Measurements from ENCODE around the gene APCS.

Gene APCS

GRCh38 chr1:159587461-159587951 lies at the start of gene APCS:
APCS (plus strand) TSS chr1:159587826; CDS start chr1:159587922, 96 bp downstream.
- H3K4me3 ChIP-seq (ENCODE audit: low read depth, low read length) = no peak within 1 kb of the TSS

GRCh38 chr1:159548126-159548525 lies 39.5 kb upstream of the APCS start:
- no peak overlapping the region for H3K4me3 ChIP-seq (ENCODE audit: low read depth, low read length)

- H3K4me3 ChIP-seq (ENCODE audit: low read depth, low read length) = no peak overlapping the region
Measured at GRCh38 chr1:159554261-159554660, 33.4 kb upstream of the APCS start.

- no peak overlapping the region for H3K4me3 ChIP-seq (ENCODE audit: low read depth, low read length)
Measured at GRCh38 chr1:159554696-159555095, 32.9 kb upstream of the APCS start.

GRCh38 chr1:159556931-159557369 lies 30.7 kb upstream of the APCS start:
- H3K4me3 ChIP-seq (ENCODE audit: low read depth, low read length) = no peak overlapping the region

- no peak overlapping the region for H3K4me3 ChIP-seq (ENCODE audit: low read depth, low read length)
Measured at GRCh38 chr1:159560599-159560998, 27.0 kb upstream of the APCS start.

GRCh38 chr1:159561497-159561896 lies 26.1 kb upstream of the APCS start:
- no peak overlapping the region for H3K4me3 ChIP-seq (ENCODE audit: low read depth, low read length)

- no peak overlapping the region for H3K4me3 ChIP-seq (ENCODE audit: low read depth, low read length)
Measured at GRCh38 chr1:159562680-159563079, 24.9 kb upstream of the APCS start.

GRCh38 chr1:159577446-159577845 lies 10.2 kb upstream of the APCS start:
- no peak overlapping the region for H3K4me3 ChIP-seq (ENCODE audit: low read depth, low read length)

GRCh38 chr1:159580340-159580739 lies 7.3 kb upstream of the APCS start:
- H3K4me3 ChIP-seq (ENCODE audit: low read depth, low read length) = no peak overlapping the region

- no peak overlapping the region for H3K4me3 ChIP-seq (ENCODE audit: low read depth, low read length)
Measured at GRCh38 chr1:159581422-159581821, 6.2 kb upstream of the APCS start.

GRCh38 chr1:159584536-159584935 lies 3.1 kb upstream of the APCS start:
- H3K4me3 ChIP-seq (ENCODE audit: low read depth, low read length) = no peak overlapping the region

GRCh38 chr1:159591981-159592380 lies 4.4 kb downstream of the APCS start:
- no peak overlapping the region for H3K4me3 ChIP-seq (ENCODE audit: low read depth, low read length)

- no peak overlapping the region for H3K4me3 ChIP-seq (ENCODE audit: low read depth, low read length)
Measured at GRCh38 chr1:159594625-159595405, 7.2 kb downstream of the APCS start.

- no peak overlapping the region for H3K4me3 ChIP-seq (ENCODE audit: low read depth, low read length)
Measured at GRCh38 chr1:159598196-159598595, 10.6 kb downstream of the APCS start.

- H3K4me3 ChIP-seq (ENCODE audit: low read depth, low read length) = no peak overlapping the region
Measured at GRCh38 chr1:159600894-159601293, 13.3 kb downstream of the APCS start.

- no peak overlapping the region for H3K4me3 ChIP-seq (ENCODE audit: low read depth, low read length)
Measured at GRCh38 chr1:159602501-159602999, 14.9 kb downstream of the APCS start.

GRCh38 chr1:159612211-159612885 lies 24.7 kb downstream of the APCS start:
- H3K4me3 ChIP-seq (ENCODE audit: low read depth, low read length) = no peak overlapping the region

- no peak overlapping the region for H3K4me3 ChIP-seq (ENCODE audit: low read depth, low read length)
Measured at GRCh38 chr1:159632922-159633321, 45.3 kb downstream of the APCS start.
